IMR-90 (cell line): ENCODE measurements around the gene SMO. TPM values are rescaled to one million over a fixed set of nuclear protein-coding genes. Genes with fewer than 3 reads are reported as not detected.

Experiments used
- ATAC-seq: fragments of 200-7000 bp; cut with Tn5 transposase; 2 replicates; pipeline ENCODE4 v1.9.1; 2020; ENCODE audit warnings: low read depth, mild to moderate bottlenecking, moderate library complexity
- BruUV-seq: library from RNA; stranded (reverse); fragments of 400-500 nt; replicated peaks from 2 replicates; lab custom pipeline; 2021; lab: Mats Ljungman, UMichigan
- CTCF ChIA-PET: fragments of 300-600 bp; formaldehyde crosslinking; extraction: SDS; loops from one replicate; lab custom pipeline; 2021; ENCODE audit warnings: antibody characterized with exemption; lab: Yijun Ruan, JAX
- POLR2A ChIA-PET: fragments of 300-600 bp; sonication (Branson Sonifier 250); formaldehyde crosslinking; loops from one replicate; lab custom pipeline; 2022; ENCODE audit warnings: antibody characterized with exemption; ENCODE audit not compliant: unreplicated experiment; lab: Charles Lee
- DNase-seq: peaks from one replicate; pipeline ENCODE4 v3.0.0; 2013
- H2AFZ ChIP-seq: replicated peaks from 2 replicates; pipeline ENCODE3; 2013; ENCODE audit warnings: low read length, mild to moderate bottlenecking; ENCODE audit not compliant: poor library complexity
- H2AK5ac ChIP-seq: 2 replicates; pipeline ENCODE4 v1.6.1; 2013; ENCODE audit warnings: low read depth, low read length, inconsistent platforms
- H2AK9ac ChIP-seq: replicated peaks from 2 replicates; pipeline ENCODE3; 2013; ENCODE audit warnings: mild to moderate bottlenecking, low read depth, low read length, moderate library complexity; ENCODE audit not compliant: poor library complexity
- H2BK120ac ChIP-seq: 2 replicates; pipeline ENCODE4 v1.6.1; 2013; ENCODE audit warnings: low read depth, low read length, inconsistent platforms
- H2BK15ac ChIP-seq: 3 replicates; pipeline ENCODE4 v1.6.1; 2013; ENCODE audit warnings: low read depth, low read length, inconsistent platforms
- H2BK20ac ChIP-seq: 2 replicates; pipeline ENCODE4 v1.6.1; 2013; ENCODE audit warnings: low read depth, mild to moderate bottlenecking, inconsistent platforms, low read length, moderate library complexity
- H2BK5ac ChIP-seq: 2 replicates; pipeline ENCODE4 v1.6.1; 2013; ENCODE audit warnings: mild to moderate bottlenecking, low read depth, low read length, inconsistent platforms; ENCODE audit not compliant: poor library complexity, severe bottlenecking
- H3K14ac ChIP-seq: replicated peaks from 2 replicates; pipeline ENCODE4 v1.6.1; 2013; ENCODE audit warnings: low read depth, low read length, inconsistent platforms
- H3K18ac ChIP-seq: 2 replicates; pipeline ENCODE4 v1.6.1; 2013; ENCODE audit warnings: low read depth, low read length, control low read depth
- H3K23ac ChIP-seq: 2 replicates; pipeline ENCODE4 v1.6.1; 2013; ENCODE audit warnings: low read depth, low read length, inconsistent platforms
- H3K27ac ChIP-seq: 2 replicates; pipeline ENCODE4 v1.5.1; 2013; ENCODE audit warnings: mild to moderate bottlenecking, control low read depth, low read length; ENCODE audit not compliant: insufficient read depth
- H3K27me3 ChIP-seq: 2 replicates; pipeline ENCODE4 v1.6.1; 2013; ENCODE audit warnings: low read length; ENCODE audit not compliant: control insufficient read depth, insufficient read depth
- H3K36me3 ChIP-seq: 2 replicates; pipeline ENCODE4 v1.6.1; 2013; ENCODE audit warnings: low read length, mixed read lengths; ENCODE audit not compliant: control insufficient read depth, insufficient read depth
- H3K4ac ChIP-seq: 2 replicates; pipeline ENCODE4 v1.6.1; 2013; ENCODE audit warnings: low read depth, low read length, inconsistent platforms
- H3K4me1 ChIP-seq: 2 replicates; pipeline ENCODE4 v1.6.1; 2013; ENCODE audit warnings: low read length, mixed read lengths; ENCODE audit not compliant: control insufficient read depth, insufficient read depth
- H3K4me2 ChIP-seq: 2 replicates; pipeline ENCODE4 v1.6.1; 2013; ENCODE audit warnings: low read depth, mild to moderate bottlenecking, control low read depth, low read length, moderate library complexity
- H3K4me3 ChIP-seq: 2 replicates; pipeline ENCODE4 v1.5.1; 2013; ENCODE audit warnings: low read depth, mild to moderate bottlenecking, control low read depth, low read length, moderate library complexity; ENCODE audit not compliant: insufficient read depth
- H3K56ac ChIP-seq: 2 replicates; pipeline ENCODE4 v1.6.1; 2013; ENCODE audit warnings: low read length, inconsistent platforms; ENCODE audit not compliant: insufficient read depth; ENCODE audit errors: extremely low read depth
- H3K79me1 ChIP-seq, 2 experiments: 2 replicates each; pipeline ENCODE4 v1.6.1; 2013; ENCODE audit warnings: low read length in 2 of 2, inconsistent platforms in 1 of 2, low read depth in 1 of 2
- H3K9ac ChIP-seq: 2 replicates; pipeline ENCODE4 v1.6.1; 2013; ENCODE audit warnings: low read depth, low read length, control low read depth
- H3K9me1 ChIP-seq: 2 replicates; pipeline ENCODE4 v1.6.1; 2013; ENCODE audit warnings: low read length, inconsistent platforms; ENCODE audit not compliant: insufficient read depth
- H3K9me3 ChIP-seq: 2 replicates; pipeline ENCODE4 v1.6.1; 2013; ENCODE audit warnings: low read length; ENCODE audit not compliant: control insufficient read depth, insufficient read depth
- H4K20me1 ChIP-seq: 2 replicates; pipeline ENCODE4 v1.6.1; 2013; ENCODE audit warnings: low read length, inconsistent platforms; ENCODE audit not compliant: insufficient read depth
- H4K5ac ChIP-seq: 2 replicates; pipeline ENCODE4 v1.6.1; 2013; ENCODE audit warnings: mild to moderate bottlenecking, low read depth, low read length, control low read depth
- H4K8ac ChIP-seq, 2 experiments: 2 replicates each; pipeline ENCODE4 v1.6.1; 2013; ENCODE audit warnings: low read depth in 2 of 2, low read length in 2 of 2, control low read depth in 1 of 2, inconsistent platforms in 1 of 2
- H4K91ac ChIP-seq: 2 replicates; pipeline ENCODE4 v1.6.1; 2013; ENCODE audit warnings: low read depth, low read length, inconsistent platforms; ENCODE audit not compliant: insufficient read depth
- BHLHE40 ChIP-seq: fragments of 150-350 bp; IDR thresholded peaks from 2 replicates; pipeline ENCODE4 v1.6.1; 2016; ENCODE audit warnings: mild to moderate bottlenecking, low read depth, low read length
- CHD1 ChIP-seq: IDR thresholded peaks from 2 replicates; pipeline ENCODE4 v1.6.1; 2012; ENCODE audit warnings: low read depth, low read length, improper control_type of control experiment
- MAFK ChIP-seq: IDR thresholded peaks from 2 replicates; pipeline ENCODE4 v1.6.1; 2012; ENCODE audit warnings: low read depth, low read length, improper control_type of control experiment
- NFE2L2 ChIP-seq: fragments of 150-350 bp; IDR thresholded peaks from 2 replicates; pipeline ENCODE4 v1.6.1; 2016; ENCODE audit warnings: low read depth, mild to moderate bottlenecking, low read length
- RAD21 ChIP-seq: IDR thresholded peaks from 2 replicates; pipeline ENCODE4 v1.6.1; 2012; ENCODE audit warnings: low read length, improper control_type of control experiment
- RCOR1 ChIP-seq: IDR thresholded peaks from 2 replicates; pipeline ENCODE4 v1.6.1; 2012; ENCODE audit warnings: mild to moderate bottlenecking, low read length, improper control_type of control experiment; ENCODE audit not compliant: insufficient replicate concordance
- USF2 ChIP-seq: fragments of 150-350 bp; IDR thresholded peaks from 2 replicates; pipeline ENCODE4 v1.6.1; 2017; ENCODE audit warnings: mild to moderate bottlenecking, antibody characterized with exemption, low read length, low read depth
- WGBS, 2 experiments: methylation state at CpG; one replicate each; pipeline versions ENCODE4 v1.1.5 to v1.1.7; 2013; ENCODE audit warnings: missing lambda C conversion rate in 2 of 2; ENCODE audit not compliant: insufficient read length in 1 of 2; ENCODE audit errors: extremely low coverage in 2 of 2; 5-methylcytosine and 5-hydroxymethylcytosine counted together
- dilution Hi-C: fragments of 300-500 bp; cut with HindIII; formaldehyde crosslinking; loops from one replicate; pipeline ENCODE4 v1.14.3; 2018; ENCODE audit warnings: low sequenced_read_pairs; ENCODE audit not compliant: unreplicated experiment
- in situ Hi-C: fragments of 300-500 bp; cut with MboI; formaldehyde crosslinking; loops from 3 replicates; pipeline ENCODE4 v1.14.3; 2019; ENCODE audit warnings: low sequenced_read_pairs, inconsistent platforms, mixed read lengths
- intact Hi-C: fragments of 100-400 bp; cut with micrococcal nuclease; formaldehyde crosslinking; loops from 2 replicates; pipeline ENCODE4 v1.10.0; 2022
- polyA plus RNA-seq, 3 experiments: library from polyadenylated mRNA; depleted of rRNA; stranded (reverse); fragments of >200 nt; gene quantifications; 2 replicates each; pipeline ENCODE4 v1.2.3, GENCODE V29; 2012; ENCODE audit warnings: low replicate concordance in 1 of 3
- total RNA-seq: library from RNA; depleted of rRNA; stranded (reverse); fragments of >200 nt; gene quantifications from 2 replicates; pipeline ENCODE4 v1.2.3, GENCODE V29; 2012
- TF ChIP-seq, protein P1 (sequence below): fragments of 150-350 bp; IDR thresholded peaks from 2 replicates; pipeline ENCODE4 v1.6.1; 2016; ENCODE audit warnings: low read depth, mild to moderate bottlenecking, low read length, moderate library complexity, borderline replicate concordance

The SMO gene
- total and polyA plus RNA-seq, 2 of the 4 experiments (the other 2 are of a cell fraction): 18.5 to 24.7 TPM

- Histone ChIP-seq H4K8ac (no peak overlapping the region), H2AK9ac (no peak overlapping the region), H4K20me1 (peaks cover 3% of the 10 kb centered on the region; the same call in 1 of the 2 replicates), H2BK120ac (no peak overlapping the region), H2AK5ac (no peak overlapping the region), H3K27ac (no peak overlapping the region), H3K4me2 (peak overlapping the region; percentile 21; the same call in 1 of the 2 replicates), H3K9ac (no peak overlapping the region), H2AFZ (no peak overlapping the region), H3K4ac (no peak overlapping the region), H3K56ac (no peak overlapping the region), H3K9me1 (peaks cover 7% of the 10 kb centered on the region), H4K91ac (no peak overlapping the region), H2BK20ac (no peak overlapping the region), H3K27me3 (no peaks in the 10 kb centered on the region), H4K5ac (no peak overlapping the region), H2BK5ac (no peak overlapping the region), H3K23ac (no peak overlapping the region), H3K14ac (no peak overlapping the region), H3K4me3 (no peak overlapping the region), H3K4me1 (no peaks in the 10 kb centered on the region; the same call in 1 of the 2 replicates), H3K18ac (no peak overlapping the region), H3K36me3 (no peaks in the 10 kb centered on the region), H3K79me1 (peaks cover 0 to 17% of the 10 kb centered on the region in 2 experiments), H2BK15ac (no peak overlapping the region), H3K9me3 (no peaks in the 10 kb centered on the region)
- ATAC-seq (no peak), DNase-seq (peak; percentile 11)
- ChIA-PET POLR2A (no interaction called here), CTCF (interaction anchor here (0.6 kb wide), 1 partner anchor 58 kb away, joined by 3 read pairs; no protein-coding TSS in a partner anchor)
- dilution Hi-C loops: no loop called here
- no TSS peak for BruUV-seq
- intact Hi-C loops: no loop called here
- WGBS, 2 experiments: 80% methylated on average over 1 of the region's 4 CpGs; no CpG with 5 or more reads in 1 of the 2 experiments
- TF ChIP-seq CHD1 (no peak), USF2 (no peak), RCOR1 (no peak), RAD21 (no peak), MAFK (no peak), BHLHE40 (no peak), NFE2L2 (no peak)
- TF ChIP-seq, protein P1, sequence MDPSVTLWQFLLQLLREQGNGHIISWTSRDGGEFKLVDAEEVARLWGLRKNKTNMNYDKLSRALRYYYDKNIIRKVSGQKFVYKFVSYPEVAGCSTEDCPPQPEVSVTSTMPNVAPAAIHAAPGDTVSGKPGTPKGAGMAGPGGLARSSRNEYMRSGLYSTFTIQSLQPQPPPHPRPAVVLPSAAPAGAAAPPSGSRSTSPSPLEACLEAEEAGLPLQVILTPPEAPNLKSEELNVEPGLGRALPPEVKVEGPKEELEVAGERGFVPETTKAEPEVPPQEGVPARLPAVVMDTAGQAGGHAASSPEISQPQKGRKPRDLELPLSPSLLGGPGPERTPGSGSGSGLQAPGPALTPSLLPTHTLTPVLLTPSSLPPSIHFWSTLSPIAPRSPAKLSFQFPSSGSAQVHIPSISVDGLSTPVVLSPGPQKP: no peak
- in situ Hi-C loops: no loop called here
These were observed 39.5 kb downstream of the SMO start for GRCh38 chr7:129227646-129228578.
